GM19455 (cell line): ENCODE results near the gene DIRAS2.
"Not testable (repeated sequence)": the region's sequence is repeated elsewhere in the genome, so short reads cannot be mapped to it uniquely, and the experiment has no call there.

Experiments used
- ATAC-seq: cut with Tn5 transposase; IDR thresholded peaks from one replicate; pipeline ENCODE4 v1.9.1; 2021; ENCODE audit not compliant: unreplicated experiment

DIRAS2 gene

GRCh38 chr9:90642570-90643539 is at the start of gene DIRAS2:
Gene DIRAS2, minus strand, starts transcription at chr9:90642824. Its CDS starts 28,997 bp downstream, at chr9:90613827.
- no peak for ATAC-seq

GRCh38 chr9:90684736-90685135 is 42.1 kb upstream of the DIRAS2 start:
- no peak for ATAC-seq

- ATAC-seq, result no peak
Measured at GRCh38 chr9:90684106-90684505, 41.5 kb upstream of the DIRAS2 start.

GRCh38 chr9:90680534-90680933 is 37.9 kb upstream of the DIRAS2 start:
- no peak for ATAC-seq

DNA sequence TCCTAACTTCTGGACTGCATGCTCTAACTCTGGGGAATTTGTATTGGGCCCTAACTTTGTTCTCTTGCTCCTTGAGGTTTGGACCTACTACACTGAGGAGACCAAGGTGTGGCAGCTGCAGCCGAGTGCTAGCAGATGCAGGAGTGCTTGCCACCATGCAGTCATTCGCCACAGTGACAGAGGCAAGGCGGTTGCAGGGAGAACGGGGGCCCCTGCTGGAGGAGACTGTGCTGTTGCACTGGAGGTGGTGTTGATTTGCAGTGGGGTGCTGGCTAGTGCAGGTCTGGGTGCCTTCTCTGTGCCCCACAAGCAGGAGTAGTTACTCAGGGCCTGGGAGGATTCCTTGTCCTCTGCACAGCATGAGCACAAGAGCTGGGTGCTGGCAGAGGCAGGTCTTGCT is 22.4 kb upstream of the DIRAS2 start:
- ATAC-seq, result no peak

- no peak for ATAC-seq
Measured at GRCh38 chr9:90659650-90660364, 17.2 kb upstream of the DIRAS2 start.

DNA sequence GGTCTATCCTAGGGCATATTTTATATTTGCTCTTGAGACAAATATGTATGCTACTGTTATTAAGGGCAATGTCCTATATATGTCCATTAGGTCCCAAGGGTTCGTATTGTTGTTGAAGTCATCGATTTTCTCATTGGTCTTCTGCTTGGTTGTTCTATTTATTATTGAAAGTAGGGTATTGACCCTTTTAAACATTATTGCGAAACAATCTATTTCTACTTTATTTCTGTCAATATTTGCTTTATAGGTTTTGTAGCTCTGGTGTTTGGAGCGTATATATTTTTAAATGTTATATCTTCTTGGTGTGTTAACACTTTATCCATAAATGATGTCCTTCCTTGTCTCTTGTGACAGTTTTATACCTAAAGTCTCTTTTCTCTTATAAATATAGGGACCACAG is 16.2 kb upstream of the DIRAS2 start:
- ATAC-seq, result no peak

- no peak for ATAC-seq
Measured at GRCh38 chr9:90658181-90658580, 15.6 kb upstream of the DIRAS2 start.

GRCh38 chr9:90656876-90657275 is 14.3 kb upstream of the DIRAS2 start:
- ATAC-seq, result not testable (repeated sequence)

DNA sequence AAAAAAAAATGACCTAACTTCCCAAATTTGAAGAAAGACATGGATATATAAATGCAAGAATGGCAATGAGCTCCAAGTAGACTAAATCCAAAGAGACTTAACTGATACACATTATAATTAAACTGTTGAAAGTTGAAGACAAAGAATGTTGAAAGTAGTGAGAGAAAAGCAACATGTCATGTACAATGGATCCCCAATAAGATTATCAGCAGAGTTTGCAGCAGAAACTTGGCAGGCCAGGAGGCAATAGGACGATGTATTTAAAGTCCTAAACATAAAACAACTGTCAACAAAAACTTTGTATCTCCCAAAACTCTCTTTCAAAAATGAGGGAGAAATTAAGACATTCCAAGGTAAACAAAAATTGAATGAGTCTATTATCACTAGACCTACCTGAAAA is 8.6 kb upstream of the DIRAS2 start:
- no peak for ATAC-seq

- no peak for ATAC-seq
Measured at GRCh38 chr9:90647843-90648242, 5.2 kb upstream of the DIRAS2 start.

- no peak for ATAC-seq
Measured at GRCh38 chr9:90645721-90646120, 3.1 kb upstream of the DIRAS2 start.

DNA sequence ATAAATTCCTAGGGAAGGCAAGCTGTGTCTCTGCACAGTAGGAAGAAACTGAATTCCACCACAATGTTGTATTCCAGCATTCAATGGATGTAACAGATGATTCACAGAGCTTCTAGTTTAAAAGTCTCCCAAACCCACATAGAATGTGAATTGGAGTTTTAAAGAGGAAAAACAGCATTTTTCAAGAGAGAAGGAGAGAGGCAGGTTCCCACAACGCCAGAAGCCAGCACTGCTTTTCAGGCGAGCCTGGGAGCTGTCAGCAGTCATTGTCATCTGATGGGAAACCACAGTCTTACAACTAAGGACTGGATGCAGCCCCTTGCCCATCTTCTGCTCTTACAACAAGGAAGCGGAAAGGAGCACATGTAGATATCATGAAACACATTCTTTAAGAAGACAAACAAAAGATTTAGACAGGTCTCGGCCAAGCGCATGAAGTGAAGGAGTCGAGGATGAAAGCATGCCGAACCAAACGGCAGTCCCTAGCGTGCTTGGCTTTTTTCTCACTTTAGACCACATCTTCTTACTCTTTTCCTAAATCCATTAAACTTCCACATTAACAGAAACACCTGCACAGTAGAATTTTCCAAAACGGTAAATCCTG is 638 bp downstream of the DIRAS2 start:
- no peak for ATAC-seq

DNA sequence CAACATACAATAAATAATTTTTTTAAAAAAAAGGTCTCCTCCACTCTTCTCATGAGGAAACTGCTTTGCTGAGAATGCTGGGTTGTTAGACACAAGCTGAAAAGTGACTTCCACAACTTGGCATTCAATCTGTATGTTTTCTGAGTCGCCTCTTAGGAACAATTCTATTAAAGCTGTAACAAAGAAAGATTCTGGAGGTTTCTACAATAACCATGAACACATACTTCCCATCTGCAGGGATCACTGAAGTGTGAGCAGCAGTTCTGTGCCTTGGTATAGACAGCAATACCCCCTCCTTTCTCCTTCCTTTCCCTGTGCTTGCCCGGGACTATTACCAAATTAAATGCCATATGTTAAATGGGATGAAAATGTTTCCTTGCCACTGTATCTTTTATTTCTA is 1.5 kb downstream of the DIRAS2 start:
- no peak for ATAC-seq

- no peak for ATAC-seq
Measured at GRCh38 chr9:90640361-90640760, 2.3 kb downstream of the DIRAS2 start.

DNA sequence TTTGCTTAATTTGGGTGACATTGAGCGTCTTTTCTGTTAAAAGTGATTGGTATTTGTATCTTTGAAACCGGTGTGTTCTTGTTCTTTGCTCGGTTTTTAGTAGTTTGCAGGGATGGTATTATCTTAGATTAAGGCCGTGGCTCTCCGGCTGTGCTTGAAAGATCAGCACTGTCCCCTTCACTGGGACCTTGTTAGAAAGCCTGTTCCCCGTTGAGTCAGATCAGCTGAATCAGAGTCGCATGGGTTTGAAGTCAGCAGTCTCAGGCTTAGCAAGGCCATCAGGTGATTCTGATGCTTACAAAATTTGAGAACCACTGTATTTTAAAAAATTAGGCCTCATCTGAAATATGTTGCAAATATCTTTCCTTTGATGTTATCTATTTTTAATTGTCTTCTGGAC is 5.0 kb downstream of the DIRAS2 start:
- ATAC-seq, result no peak

DNA sequence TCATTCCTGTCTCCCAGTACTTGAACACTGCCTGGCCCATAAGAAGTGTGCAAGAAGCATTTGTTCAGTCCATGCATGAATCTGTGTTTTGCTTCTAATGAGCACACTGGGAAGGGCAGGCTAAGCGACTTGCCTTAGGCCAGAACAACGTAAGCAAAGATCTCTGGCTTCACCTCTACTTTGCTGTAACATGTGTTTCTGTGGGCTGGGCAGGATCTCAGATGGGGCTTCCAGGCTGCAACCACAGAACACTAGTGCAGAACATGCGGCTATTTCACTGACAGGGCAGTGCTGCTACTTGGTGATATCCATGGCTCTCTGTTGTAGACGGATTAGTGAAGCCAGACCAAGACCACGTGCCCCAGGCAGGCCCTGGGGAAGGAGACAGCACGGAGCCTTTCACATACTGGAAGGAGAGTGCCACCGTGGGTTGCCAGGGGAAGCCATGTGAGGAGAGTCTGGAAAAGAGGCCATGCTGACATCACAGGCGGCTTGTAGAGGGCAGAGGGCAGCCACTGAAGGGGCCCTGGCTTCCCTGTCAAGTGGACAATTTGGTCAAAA is 9.9 kb downstream of the DIRAS2 start:
- ATAC-seq, result no peak

GRCh38 chr9:90631964-90632363 is 10.7 kb downstream of the DIRAS2 start:
- no peak for ATAC-seq

DNA sequence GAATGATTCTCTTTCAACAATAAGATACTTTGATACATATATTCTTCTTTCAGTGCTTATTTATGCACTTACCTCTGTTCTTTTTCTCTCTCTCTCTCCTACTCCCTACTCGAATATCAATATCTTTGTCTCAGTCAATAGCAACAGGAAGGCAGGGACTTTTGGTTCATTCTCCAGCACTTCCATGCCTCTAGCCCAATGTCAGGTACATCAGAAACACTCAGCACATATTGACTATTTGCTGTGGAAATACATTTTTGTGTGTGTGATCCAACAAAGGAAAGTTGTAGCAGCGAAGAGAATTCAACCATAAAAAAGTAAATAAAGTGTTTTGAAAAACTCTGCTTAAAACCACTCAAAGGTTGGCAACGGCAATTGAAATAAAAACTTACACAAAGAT is 12.6 kb downstream of the DIRAS2 start:
- no peak for ATAC-seq

GRCh38 chr9:90629354-90629753 is 13.3 kb downstream of the DIRAS2 start:
- no peak for ATAC-seq

- ATAC-seq, result no peak
Measured at GRCh38 chr9:90616806-90617205, 25.8 kb downstream of the DIRAS2 start.
